IPS-NIHi7 (cell line): ENCODE measurements around the gene SPECC1L.

Experiments
- DNase-seq: peaks from one replicate; pipeline ENCODE4 v3.0.0; 2012; ENCODE audit warnings: mixed read lengths; ENCODE audit errors: extremely low spot score

The SPECC1L gene

DNA sequence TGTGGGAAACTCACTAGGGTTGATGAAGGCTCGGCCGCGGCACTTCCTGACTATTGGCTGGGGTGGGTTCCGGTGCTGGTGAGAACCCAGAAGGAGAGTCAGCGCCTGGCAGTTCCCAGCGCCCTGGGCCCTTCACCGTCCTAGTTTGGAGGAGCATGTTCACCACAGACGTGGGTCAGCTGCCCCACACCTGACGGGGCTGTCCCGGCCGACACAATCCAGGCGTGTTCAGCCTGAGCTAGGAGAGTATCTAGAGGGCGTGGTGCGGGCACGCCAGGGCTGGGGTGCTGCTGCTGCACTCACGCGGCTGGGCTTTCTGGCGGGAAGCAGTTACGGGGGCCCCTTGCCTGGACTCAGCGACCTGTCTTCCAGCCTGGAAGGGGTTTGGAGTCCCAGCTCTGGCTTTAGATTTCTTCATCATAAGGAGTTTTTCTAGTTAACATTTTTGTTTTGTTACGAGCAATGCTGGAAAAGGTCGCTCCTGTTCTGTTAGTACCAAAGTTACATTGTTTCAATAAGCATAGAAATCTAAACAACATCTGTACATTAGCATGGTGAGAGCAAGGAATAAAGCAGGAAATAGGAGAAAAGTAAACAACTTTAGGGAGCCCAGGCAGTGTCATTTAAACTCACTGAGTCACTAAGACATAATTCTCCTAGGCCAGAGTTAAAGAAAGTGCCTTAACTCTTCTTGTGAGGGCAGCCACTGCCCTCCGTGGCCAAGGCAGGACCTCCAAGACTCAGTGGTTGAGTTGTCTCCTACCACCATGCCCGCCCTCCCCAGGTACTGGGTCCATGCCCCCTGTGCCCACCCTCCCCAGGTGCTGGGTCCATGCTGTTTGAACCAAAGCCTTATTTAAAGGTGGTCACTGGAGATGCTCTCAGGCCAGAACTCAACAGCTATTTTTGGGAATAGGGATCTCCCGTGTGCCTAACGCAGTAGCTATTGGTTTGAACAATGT is 144.6 kb downstream of the SPECC1L start:
- DNase-seq: no peak

DNA sequence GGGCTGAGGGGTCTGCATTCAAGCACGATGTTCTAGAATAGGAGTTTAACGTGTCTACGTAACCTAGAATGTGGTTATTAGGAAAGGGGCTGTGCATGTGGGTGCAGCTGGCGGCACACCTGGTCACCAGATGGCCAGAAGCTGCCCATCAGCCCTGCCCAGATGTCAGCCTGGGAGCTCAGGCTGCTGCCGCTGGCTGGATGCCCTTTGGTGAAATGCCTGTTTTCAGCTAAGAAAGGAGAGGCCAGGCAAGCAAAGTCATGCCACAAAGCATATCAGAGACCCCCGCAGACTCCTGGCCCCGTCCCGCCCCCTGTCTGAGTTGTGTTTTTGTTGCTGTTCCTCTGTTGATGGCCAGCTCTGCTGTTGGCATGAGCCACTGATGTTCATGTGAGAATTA is 145.5 kb downstream of the SPECC1L start:
- no peak for DNase-seq

DNA sequence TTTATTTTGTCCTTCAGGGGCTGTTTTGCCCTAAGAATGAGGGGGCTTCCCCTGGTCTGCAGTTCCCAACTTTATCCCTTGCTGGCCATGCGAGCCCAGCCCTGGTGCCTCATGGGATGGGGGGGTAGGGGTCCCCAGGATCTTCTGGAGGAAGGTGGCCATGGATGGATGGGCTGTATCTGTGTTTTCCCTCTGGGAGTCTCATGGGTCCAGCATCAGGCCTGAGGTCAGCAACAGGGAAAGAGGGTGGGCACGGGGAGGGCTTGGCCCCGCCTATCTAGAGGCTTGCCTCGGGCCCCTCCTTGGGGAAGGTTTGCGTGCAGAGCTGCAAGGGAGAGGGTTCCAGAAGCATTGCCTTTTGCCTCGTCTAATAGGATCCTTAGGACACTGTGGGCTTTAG is 146.0 kb downstream of the SPECC1L start:
- DNase-seq: no peak

DNA sequence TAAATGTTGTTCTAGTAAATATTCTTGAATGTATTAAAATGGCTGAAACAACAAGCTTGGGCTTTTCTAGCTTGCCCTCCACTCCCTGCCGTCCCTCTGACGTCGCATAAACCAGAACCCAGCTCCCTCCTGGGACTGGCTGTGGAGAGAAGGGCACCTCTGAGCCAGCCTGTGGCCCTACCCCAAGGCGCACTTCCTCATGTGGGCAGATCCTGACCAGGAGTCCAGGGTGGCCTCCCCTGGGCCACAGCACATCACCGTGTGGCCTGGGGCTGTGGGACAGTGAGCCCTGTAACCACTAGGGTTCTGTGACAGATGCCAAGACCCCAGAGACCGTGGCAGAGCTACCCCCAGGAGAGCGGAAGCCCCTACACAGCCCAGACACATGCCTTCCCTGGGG is 146.6 kb downstream of the SPECC1L start:
- DNase-seq: no peak

DNA sequence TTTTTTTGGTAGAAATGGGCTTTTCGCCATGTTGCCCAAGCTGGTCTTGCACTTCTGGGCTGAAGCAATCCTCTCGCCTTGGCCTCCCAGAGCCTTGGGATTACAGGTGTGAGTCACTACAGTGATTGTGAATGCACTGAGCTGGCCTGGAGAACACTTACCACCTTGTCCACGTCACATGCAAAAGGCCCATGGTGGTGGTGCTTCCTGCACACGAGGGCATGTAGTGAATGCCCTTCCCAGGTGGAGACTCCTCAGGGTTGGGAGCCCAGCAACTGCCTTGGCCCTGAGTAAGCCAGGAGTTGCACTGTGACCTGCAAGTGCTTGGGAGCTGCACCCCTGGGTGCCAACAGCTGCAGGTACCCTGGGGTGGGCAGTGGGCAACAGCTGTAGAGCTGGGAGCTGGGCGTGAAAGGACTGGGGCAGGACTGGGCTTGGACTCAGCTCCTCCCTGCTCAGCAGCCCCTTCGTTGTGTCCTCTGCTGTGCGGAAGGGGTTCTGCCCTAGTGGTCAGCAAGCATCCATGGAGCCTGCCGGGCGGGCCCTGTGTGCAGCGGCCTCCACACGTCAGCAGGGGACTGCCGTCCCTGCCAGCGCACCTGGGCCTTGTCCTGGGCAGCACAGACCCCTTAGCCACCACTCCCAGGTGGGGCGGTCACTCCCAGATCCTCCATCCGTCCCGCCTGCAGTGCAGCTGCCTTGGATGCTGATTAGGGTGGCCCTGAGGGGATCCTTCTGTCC is 147.4 kb downstream of the SPECC1L start:
- no peak for DNase-seq

DNA sequence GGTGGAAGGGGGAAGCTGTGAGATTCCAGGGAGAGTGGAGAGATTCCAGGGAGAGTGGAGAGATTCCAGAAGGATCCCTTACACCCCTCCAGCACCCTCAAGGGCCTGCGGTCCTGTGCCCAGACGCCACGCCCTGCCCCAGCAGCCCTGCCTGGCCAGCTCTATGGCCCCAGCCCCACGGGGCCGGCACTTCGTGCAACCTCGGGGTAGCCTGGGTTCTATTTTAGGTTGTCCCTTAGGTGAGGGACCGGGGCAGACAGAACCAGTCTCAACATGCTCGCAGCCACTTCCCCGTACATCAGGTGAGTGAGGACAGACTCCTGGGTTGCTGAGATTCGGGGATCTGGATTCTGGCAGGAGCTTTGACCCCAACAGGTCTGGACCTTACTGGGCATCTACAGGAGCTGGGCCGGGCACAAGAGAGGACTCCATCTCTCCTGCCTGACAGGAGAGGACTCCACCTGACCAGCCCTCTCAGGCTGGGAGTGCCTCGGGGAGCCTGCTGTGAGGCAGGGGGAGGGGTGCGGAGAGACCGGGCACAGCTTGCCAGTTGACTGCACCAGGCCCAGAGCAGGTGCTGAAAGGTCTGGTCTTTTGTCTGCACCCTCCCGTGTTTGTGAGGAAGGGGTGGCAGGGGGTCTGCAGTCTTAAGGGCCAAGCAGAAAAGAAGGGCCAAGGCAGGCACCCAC is 148.3 kb downstream of the SPECC1L start:
- DNase-seq: no peak

DNA sequence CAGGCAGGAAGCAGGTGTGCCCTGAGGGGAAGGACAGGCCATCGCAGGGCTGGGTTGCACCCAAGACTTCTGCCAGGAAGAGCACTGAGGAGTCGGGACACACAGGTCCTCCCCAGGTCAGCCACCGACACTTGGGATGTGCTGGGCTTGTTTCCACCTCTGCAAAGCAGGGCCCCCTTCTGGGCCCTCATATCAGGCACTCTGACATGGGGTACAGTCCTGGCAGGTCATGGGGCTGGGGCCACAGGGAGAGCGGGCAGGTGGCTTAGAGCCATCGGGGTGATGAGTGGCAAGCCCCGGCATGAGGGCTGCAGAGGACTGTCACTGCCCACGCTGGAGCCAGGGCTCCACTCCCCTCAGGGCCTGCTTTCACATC is 148.8 kb downstream of the SPECC1L start:
- DNase-seq: no peak

DNA sequence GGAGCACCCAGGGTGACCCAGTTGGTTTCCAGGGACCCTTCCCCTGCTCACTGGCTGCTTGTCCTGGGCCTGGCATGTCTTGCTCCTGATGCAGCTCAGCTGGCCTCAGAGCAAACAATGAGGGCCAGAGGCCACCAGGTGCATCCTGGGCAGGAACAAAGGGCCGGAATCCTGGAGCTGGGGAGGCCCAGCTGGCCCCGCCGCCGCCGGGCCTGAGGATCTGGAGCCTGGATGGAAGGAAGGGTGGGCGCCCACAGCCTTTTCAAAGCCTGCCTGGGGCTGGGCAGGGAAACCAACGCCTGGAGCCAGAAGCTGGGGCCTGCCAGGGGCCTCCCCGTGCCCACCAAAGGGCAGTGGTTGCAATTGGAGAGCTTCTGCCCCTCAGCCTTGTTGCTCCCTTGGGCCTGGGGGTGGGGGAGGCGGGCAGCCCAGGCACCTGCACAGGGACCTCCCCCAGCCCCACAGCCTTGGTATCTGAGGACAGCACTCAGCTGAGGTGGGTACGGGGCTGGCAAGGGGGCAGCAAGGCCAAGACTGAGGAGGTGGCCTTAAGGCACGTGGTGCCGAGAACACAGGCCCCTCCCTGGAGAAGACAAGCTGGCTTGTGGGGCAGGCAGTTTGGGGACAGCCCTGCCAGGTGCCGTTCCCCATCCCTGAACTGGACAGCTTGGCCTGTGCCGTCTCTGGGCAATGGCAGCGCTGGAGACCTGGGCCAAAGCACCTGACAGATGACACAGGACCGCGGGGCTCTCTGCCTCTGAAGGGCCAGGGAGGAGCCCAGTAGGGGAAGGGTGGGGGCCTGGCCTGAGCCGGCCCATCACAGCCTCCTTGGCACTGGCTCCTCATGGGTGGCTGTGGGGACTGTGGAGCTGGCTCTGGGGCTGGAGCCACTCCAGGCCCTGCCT is 149.7 kb downstream of the SPECC1L start:
- no peak for DNase-seq

DNA sequence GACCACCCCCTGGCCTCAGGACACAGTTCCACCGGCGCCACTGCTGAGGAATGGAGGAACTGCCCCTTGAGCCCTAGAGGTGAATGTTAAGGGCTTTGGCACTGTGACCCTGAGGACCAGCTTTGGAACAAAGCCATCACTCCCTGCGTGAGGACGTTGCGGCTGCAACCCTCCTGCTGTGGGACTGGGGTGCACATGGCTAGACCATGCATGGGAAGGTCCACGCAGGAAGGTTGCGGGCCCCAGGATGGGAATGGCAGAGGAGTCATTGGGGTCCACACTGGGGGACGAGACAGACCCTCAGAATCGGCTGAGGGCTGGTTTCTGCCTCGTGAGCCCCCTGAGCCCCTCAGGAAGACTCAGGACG is 150.3 kb downstream of the SPECC1L start:
- no peak for DNase-seq

DNA sequence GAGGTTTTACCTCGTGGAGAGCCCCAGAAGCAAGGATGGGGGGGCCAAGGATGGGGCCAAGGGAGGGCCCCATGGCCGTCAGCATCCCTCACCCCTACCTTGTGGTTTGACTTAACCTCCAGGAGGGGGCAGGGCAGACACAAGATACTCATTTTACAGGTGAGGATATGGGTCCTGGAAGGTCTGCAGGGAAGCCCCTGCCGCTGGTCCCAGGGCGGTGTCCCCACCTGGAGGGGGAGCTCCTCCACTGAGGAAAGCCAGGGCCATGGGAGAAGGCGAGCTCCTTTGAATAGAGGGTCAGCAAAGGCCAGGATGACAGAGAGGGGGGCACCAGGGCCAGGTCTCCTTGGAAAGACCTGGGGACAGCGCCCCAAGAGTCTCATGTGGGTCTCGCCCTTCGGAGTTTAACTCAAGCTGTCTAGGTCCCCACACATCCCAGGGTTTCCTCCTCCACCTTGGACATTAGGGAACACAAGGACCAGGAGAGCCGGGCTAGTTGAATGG is 150.8 kb downstream of the SPECC1L start:
- DNase-seq: peak; percentile 92

DNA sequence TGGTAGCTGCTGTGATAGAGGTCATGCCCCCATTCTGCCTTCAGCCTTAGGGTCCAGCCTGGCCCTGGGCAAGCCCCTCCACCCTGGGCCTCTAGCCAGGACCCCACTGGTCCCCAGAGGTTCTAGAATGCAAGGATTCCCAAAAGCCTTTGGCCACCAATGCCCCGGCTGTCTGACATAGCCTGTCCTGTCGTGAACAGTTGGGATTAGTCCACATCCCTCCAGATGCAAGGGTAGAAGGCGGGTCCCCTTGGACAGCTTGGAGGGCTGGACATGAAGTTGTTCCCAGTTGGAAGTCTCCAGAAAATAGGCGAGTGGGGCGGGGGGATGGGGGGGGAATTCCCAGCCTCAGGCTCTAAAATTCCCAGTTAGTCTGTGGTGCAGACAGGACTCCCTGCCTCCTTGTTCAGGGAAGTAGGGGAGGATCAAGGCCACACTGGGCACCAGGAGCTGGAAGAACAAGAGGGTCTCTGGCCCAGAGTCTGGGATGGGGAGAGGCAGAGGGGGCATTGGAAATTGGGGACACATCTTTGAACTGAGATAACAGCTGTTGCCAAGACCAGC is 151.6 kb downstream of the SPECC1L start:
- no peak for DNase-seq

DNA sequence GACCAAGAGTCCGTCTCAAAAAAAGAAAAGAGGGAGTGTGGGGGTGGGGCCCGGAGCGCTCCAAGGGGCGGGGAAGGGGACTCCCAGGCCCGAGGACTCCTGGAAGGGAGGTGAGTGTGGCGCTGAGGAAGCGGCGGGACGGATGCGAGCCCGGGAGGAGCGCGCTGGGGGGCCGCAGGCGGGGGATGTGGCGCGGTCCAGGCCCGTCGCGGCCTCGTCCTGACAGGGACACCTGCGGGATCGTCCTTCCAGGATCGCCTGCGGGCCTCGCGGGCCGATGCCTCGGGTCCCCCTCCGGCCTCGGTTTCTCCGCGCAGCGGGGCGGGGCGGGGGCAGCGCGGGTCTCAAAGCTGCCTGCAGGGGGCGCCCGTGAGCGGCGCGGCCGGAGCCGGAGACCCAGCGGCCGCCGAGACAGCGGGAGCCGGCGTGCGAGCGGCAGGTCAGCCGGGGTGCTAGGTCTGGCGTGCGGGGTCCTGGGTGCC is 152.9 kb downstream of the SPECC1L start:
- peak; percentile 87 for DNase-seq

DNA sequence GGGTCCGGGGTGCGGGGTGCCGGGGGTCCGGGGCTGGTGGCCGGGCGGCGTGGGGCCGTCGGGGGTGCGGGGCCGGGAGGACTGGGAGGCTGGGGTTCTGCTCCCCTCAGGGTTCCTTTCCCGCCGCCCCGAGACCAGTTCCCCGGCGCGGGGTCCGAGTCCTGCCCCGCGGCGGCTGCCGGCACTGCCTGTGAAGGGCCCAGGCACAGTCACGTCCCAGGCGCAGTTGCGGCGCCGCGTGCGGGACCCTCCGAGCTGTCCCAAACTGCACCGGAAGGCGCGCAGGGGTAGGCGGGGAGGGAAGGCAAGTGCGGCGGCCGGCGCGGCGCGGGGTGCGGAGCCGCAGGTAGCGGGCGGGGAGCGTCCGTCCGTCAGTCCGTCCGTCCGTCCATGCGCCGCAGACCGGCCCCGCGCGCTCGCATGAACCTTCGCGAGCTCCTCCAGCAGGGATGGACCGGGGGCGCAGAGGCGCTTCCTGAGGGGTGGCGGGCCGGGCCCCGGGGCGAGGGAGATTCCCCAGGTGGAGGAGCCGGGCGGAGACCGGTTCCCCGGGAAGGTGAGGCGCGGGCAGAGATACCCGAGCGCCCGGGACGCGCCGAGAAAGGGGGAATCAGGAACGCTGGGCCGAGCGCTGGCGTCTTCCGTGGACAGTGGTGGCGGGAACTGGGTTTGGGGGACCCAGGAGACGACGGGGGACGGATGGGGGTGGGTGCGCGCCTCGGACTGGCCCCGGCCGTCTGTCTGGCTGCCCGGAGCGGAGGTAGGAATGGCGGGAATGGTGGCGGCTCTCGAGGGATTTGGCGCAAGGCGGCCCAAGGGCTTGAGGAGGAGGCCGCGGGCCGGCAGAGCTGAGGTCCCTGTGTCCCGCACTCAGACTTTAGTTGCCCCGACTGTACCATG is 153.6 kb downstream of the SPECC1L start:
- peak; percentile 48 for DNase-seq

DNA sequence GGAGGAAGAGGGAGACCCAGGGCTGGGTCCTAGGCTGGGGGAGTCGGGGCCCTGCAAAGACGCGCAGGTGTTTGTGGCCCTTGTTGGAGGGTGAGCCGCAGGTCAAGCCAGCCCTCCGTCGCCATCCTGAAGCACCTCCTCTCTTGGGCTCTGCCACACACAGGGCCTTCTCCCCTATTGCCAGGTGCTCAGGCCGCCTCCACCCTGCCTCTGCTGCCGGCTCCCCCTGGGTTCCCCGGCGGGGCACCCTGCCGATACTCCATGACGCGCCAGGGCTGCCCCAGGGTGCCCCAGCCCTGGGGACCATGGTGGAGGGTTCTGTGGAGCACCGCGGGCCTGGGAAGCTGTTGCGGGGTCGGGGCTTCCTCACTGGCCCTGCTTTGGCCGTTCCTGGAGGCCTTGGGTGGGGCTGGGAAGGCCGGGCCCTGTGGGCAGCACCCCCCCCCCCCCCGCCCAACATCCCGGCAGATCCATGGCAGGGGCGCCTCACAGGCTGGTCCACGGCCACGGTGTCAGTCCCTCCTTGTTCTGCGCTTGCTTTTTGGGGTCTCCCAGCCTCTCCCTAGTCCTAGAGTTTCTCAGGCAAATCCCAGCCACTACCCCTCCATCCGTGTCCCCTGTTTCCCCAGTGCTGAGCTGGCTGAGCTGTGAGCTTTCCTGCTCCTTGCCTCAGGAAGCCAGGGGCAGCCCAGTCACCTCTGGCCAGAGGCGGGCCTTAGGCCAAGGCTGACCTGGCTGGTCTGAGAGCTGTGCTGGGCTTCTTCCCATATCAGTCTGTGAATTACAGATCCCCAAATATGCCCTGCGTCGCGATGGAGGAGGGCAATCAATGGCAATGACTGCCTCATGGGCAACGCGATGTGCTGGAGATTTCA is 154.5 kb downstream of the SPECC1L start:
- no peak for DNase-seq

DNA sequence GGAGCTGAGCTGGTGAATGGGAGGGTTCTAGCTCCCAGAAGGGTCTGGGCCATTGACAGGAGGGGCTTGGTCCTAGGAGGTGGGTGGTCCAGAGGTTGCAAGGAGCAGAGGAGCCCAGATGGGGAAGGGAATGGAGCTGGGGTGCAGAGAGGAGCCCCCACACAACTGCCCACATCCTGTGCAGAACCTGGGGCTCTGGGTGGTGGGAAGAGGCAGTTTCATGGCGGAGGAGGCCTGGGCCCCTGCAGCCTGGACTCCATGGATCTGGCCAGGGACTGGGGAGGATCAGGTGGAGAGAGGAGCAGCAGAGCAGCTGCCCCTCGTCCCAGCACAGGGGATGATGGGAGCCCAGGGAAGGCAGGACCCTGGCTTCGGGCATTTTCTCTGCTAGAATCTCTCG is 155.8 kb downstream of the SPECC1L start:
- DNase-seq: no peak

DNA sequence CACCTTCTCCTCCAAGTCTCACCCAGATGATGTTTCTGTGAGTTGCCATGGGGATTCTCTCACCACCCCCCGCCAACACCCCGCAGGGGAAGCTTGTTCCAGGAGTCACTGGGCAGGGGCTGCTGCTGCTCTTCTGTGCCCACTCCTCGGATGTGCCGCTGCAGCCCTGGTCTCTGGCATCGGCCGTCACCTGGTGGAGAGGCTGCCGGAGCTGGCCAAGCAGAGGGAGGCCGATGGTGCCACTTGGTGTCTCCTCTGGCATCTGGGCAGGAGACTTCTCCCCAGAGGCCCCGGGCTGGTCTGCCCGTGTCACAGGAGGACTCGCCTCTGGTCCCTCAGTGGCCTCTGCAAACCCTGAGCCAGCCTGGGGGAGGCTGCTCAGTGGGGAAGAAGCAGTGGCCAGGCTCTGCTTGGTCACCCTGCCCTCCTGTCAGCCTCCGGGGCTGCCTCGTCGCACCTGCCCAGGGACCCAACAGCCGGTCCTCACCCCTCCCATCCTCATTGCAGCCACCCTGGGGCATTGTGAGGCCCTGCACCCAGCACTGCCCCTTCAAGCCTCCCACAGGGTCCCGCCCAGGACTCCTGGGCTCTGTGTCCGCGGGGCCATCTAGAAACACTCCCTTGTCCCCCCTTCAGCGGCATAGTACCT is 156.3 kb downstream of the SPECC1L start:
- DNase-seq: no peak

DNA sequence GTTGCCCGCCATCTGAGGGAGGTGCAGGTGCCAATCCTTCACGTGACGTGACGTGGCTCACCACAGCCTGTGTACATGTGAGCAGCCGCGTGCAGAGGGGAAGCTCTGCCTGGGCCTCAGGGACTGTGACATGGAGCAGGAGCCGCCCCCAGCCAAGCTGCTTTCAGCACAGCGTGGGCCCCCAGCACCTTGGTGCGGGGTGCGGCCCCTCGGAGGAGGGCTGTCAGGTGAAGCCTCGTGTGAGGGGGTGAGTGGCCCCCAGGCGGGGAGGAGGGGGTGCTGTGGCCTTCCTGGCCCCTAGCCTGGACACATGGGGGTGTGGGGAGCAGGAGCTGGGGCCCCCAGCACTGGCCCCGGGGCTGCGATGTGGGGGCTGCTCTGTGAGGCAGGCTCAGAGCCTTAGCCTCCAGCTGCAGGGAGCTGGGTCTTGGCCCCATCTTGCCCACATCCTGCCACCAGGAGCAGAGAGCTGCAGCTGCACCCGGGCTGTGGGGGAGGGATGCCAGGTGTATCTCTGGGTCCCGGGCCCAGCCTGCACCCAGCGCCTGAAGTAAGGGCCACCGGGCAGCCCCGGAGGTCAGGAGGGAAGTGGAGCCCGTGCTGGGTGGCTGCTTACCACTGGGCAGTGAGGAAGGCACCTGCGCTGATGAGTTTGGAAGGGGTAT is 157.0 kb downstream of the SPECC1L start, which contains the start of gene ADORA2A:
Gene ADORA2A (plus strand): TSS at position 100 of the 665 bp plus-strand sequence. CDS start 5,806 bp downstream, outside the sequence.
- DNase-seq: no peak
